HCT116 (cell line): Measurements from ENCODE around the gene RILPL1.

Source experiments
- CEBPB ChIP-seq: IDR thresholded peaks from 2 replicates; pipeline ENCODE4 v1.6.1; 2012; ENCODE audit warnings: low read depth
- POLR2A ChIP-seq: IDR thresholded peaks from 2 replicates; pipeline ENCODE4 v1.7.0; 2011; ENCODE audit warnings: borderline replicate concordance; ENCODE audit not compliant: insufficient read depth, insufficient read length; ENCODE audit errors: extremely low read depth
- RAD21 ChIP-seq: IDR thresholded peaks from 2 replicates; pipeline ENCODE4 v1.6.1; 2012; ENCODE audit warnings: low read depth, mild to moderate bottlenecking
- TCF7L2 ChIP-seq: IDR thresholded peaks from 2 replicates; pipeline ENCODE4 v1.7.0; 2011; ENCODE audit warnings: borderline replicate concordance, inconsistent platforms; ENCODE audit not compliant: insufficient read depth, insufficient read length; ENCODE audit errors: extremely low read depth
- TF ChIP-seq, protein P1 (sequence below), 3 experiments: fragments of 200-600 bp in 1 of 3; sonication (generic) in 1 of 3; IDR thresholded peaks in 2 of 3; conservative IDR thresholded peaks in 1 of 3; 2 replicates each; pipeline ENCODE4 v1.5.1; 2012 to 2017; ENCODE audit warnings: low read depth in 2 of 3, low read length in 2 of 3, antibody characterized with exemption in 1 of 3, borderline replicate concordance in 1 of 3, control low read depth in 1 of 3, mild to moderate bottlenecking in 1 of 3, mixed read lengths in 1 of 3, mixed run types in 1 of 3, moderate library complexity in 1 of 3; ENCODE audit not compliant: insufficient read depth in 1 of 3

- TF ChIP-seq, protein P1, sequence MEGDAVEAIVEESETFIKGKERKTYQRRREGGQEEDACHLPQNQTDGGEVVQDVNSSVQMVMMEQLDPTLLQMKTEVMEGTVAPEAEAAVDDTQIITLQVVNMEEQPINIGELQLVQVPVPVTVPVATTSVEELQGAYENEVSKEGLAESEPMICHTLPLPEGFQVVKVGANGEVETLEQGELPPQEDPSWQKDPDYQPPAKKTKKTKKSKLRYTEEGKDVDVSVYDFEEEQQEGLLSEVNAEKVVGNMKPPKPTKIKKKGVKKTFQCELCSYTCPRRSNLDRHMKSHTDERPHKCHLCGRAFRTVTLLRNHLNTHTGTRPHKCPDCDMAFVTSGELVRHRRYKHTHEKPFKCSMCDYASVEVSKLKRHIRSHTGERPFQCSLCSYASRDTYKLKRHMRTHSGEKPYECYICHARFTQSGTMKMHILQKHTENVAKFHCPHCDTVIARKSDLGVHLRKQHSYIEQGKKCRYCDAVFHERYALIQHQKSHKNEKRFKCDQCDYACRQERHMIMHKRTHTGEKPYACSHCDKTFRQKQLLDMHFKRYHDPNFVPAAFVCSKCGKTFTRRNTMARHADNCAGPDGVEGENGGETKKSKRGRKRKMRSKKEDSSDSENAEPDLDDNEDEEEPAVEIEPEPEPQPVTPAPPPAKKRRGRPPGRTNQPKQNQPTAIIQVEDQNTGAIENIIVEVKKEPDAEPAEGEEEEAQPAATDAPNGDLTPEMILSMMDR (IDR thresholded peaks at IDR 0.05 in 2 of 3, conservative IDR thresholded peaks at IDR 0.05 in 1 of 3; ENCODE audit: borderline replicate concordance in 1 of 3, insufficient read depth in 1 of 3, low read depth in 2 of 3, low read length in 2 of 3), result no peak
- TF ChIP-seq CEBPB (no peak), POLR2A (no peak), RAD21 (no peak), TCF7L2 (no peak)
Measured at GRCh38 chr12:123488539-123489230, 44.8 kb downstream of the RILPL1 start.
